Neural cell (in vitro differentiated cells): Measurements from ENCODE around the gene CENPT. TPM values are rescaled to one million over a fixed set of nuclear protein-coding genes. Genes with fewer than 3 reads are reported as not detected.

ENCODE experiments used
- H2AFZ ChIP-seq: fragments of 200-600, 300-800 bp; sonication (generic), shearing (Covaris generic); 2 replicates; pipeline ENCODE4 v1.6.0; 2014; ENCODE audit warnings: low read depth, mild to moderate bottlenecking, antibody characterized with exemption, low read length, moderate library complexity
- H3F3A ChIP-seq: fragments of 200-600 bp; shearing (Covaris generic); 2 replicates; pipeline ENCODE4 v1.6.1; 2016; ENCODE audit warnings: mild to moderate bottlenecking, moderate library complexity, mixed read lengths, antibody characterized with exemption, low read length; ENCODE audit not compliant: insufficient read depth, poor library complexity, severe bottlenecking
- H3K27ac ChIP-seq: fragments of 200-600, 300-800 bp; sonication (generic), shearing (Covaris generic); 2 replicates; pipeline ENCODE4 v1.5.1; 2014; ENCODE audit warnings: mild to moderate bottlenecking, low read length, moderate library complexity
- H3K27me3 ChIP-seq: fragments of 300-800, 200-600 bp; sonication (generic), shearing (Covaris generic); 2 replicates; pipeline ENCODE4 v1.6.0; 2014; ENCODE audit warnings: mild to moderate bottlenecking, low read depth, low read length, moderate library complexity; ENCODE audit not compliant: insufficient read depth
- H3K36me3 ChIP-seq: fragments of 300-800, 200-600 bp; sonication (generic), shearing (Covaris generic); 2 replicates; pipeline ENCODE4 v1.5.1; 2014; ENCODE audit warnings: mild to moderate bottlenecking, antibody characterized with exemption, low read length, moderate library complexity; ENCODE audit not compliant: insufficient read depth
- H3K4me2 ChIP-seq: fragments of 300-800, 200-600 bp; sonication (generic), shearing (Covaris generic); 2 replicates; pipeline ENCODE4 v1.6.0; 2014; ENCODE audit warnings: mild to moderate bottlenecking, low read length
- H3K4me3 ChIP-seq: fragments of 300-800, 200-600 bp; sonication (generic), shearing (Covaris generic); 2 replicates; pipeline ENCODE4 v1.5.1; 2014; ENCODE audit warnings: mild to moderate bottlenecking, low read length, moderate library complexity
- H3K79me2 ChIP-seq: fragments of 200-600 bp; shearing (Covaris generic); replicated peaks from 2 replicates; pipeline ENCODE4 v1.6.0; 2014; ENCODE audit warnings: mild to moderate bottlenecking, low read length, moderate library complexity; ENCODE audit not compliant: insufficient read depth
- H3K9ac ChIP-seq: fragments of 300-800, 200-600 bp; sonication (generic), shearing (Covaris generic); 2 replicates; pipeline ENCODE4 v1.6.1; 2016; ENCODE audit warnings: mild to moderate bottlenecking, low read length, mixed read lengths
- H3K9me2 ChIP-seq: fragments of 200-600 bp; shearing (Covaris generic); 2 replicates; pipeline ENCODE4 v1.6.1; 2016; ENCODE audit warnings: mild to moderate bottlenecking, low read length, mixed read lengths; ENCODE audit not compliant: insufficient read depth
- H3K9me3 ChIP-seq: fragments of 200-600, 300-800 bp; sonication (generic), shearing (Covaris generic); 2 replicates; pipeline ENCODE4 v1.6.1; 2016; ENCODE audit warnings: mild to moderate bottlenecking, mixed run types, low read length, moderate library complexity, mixed read lengths
- H4K20me1 ChIP-seq: fragments of 200-600 bp; shearing (Covaris generic); 2 replicates; pipeline ENCODE4 v1.6.1; 2016; ENCODE audit warnings: mild to moderate bottlenecking, mixed run types; ENCODE audit not compliant: insufficient read depth
- CTCF ChIP-seq: fragments of 450-650 bp; IDR thresholded peaks from 2 replicates; pipeline ENCODE4 v1.5.1; 2014; ENCODE audit warnings: antibody characterized with exemption, mild to moderate bottlenecking, moderate library complexity; ENCODE audit not compliant: poor library complexity, severe bottlenecking
- EP300 ChIP-seq: fragments of 450-650 bp; conservative IDR thresholded peaks from 2 replicates; pipeline ENCODE4 v1.6.1; 2014; ENCODE audit warnings: antibody characterized with exemption, mild to moderate bottlenecking, moderate library complexity; ENCODE audit not compliant: poor library complexity, severe bottlenecking
- EZH2 ChIP-seq: fragments of 200-600, 300-800 bp; shearing (Covaris generic), sonication (generic); IDR thresholded peaks from 2 replicates; pipeline ENCODE4 v1.6.1; 2014; ENCODE audit warnings: antibody characterized with exemption, low read length, borderline replicate concordance, mild to moderate bottlenecking; ENCODE audit not compliant: insufficient read depth, poor library complexity, severe bottlenecking
- MXI1 ChIP-seq: fragments of 450-650 bp; conservative IDR thresholded peaks from 2 replicates; pipeline ENCODE4 v1.6.1; 2014; ENCODE audit warnings: antibody characterized with exemption, mild to moderate bottlenecking; ENCODE audit not compliant: poor library complexity, severe bottlenecking
- POLR2AphosphoS5 ChIP-seq: IDR thresholded peaks from 2 replicates; pipeline ENCODE4 v1.6.1; 2012
- RAD21 ChIP-seq: fragments of 450-650 bp; conservative IDR thresholded peaks from 2 replicates; pipeline ENCODE4 v1.6.1; 2014; ENCODE audit warnings: antibody characterized with exemption, mild to moderate bottlenecking, moderate library complexity
- REST ChIP-seq: IDR thresholded peaks from 2 replicates; pipeline ENCODE4 v1.6.1; 2012; ENCODE audit warnings: borderline replicate concordance
- SMC3 ChIP-seq: fragments of 450-650 bp; conservative IDR thresholded peaks from 2 replicates; pipeline ENCODE4 v1.6.1; 2014; ENCODE audit warnings: antibody characterized with exemption, mild to moderate bottlenecking, moderate library complexity; ENCODE audit not compliant: poor library complexity
- TAF1 ChIP-seq: IDR thresholded peaks from 2 replicates; pipeline ENCODE4 v1.6.1; 2012; ENCODE audit warnings: low read depth
- polyA plus RNA-seq: library from polyadenylated mRNA; depleted of rRNA; stranded (reverse); fragments of >200 nt; gene quantifications from 2 replicates; pipeline ENCODE4 v1.2.3, GENCODE V29; 2014

Gene CENPT
- polyA plus RNA-seq, 1 donor from 2014 or later: 104 TPM

- Histone ChIP-seq H3F3A (no peaks in the 10 kb centered on the region), H3K27ac (no peak overlapping the region), H3K27me3 (no peaks in the 10 kb centered on the region), H3K4me3 (no peak overlapping the region), H4K20me1 (no peaks in the 10 kb centered on the region), H2AFZ (no peak overlapping the region), H3K79me2 (no peaks in the 10 kb centered on the region), H3K9me3 (no peaks in the 10 kb centered on the region), H3K9ac (no peak overlapping the region), H3K9me2 (no peaks in the 10 kb centered on the region), H3K36me3 (peaks cover 8% of the 10 kb centered on the region), H3K4me2 (no peak overlapping the region)
- TF ChIP-seq SMC3: no peak
- TF ChIP-seq RAD21: no peak
- TF ChIP-seq EZH2: no peak
- TF ChIP-seq MXI1: no peak
- TF ChIP-seq POLR2AphosphoS5: no peak
- TF ChIP-seq CTCF: no peak
- no peak for TF ChIP-seq TAF1
- TF ChIP-seq EP300: no peak
- TF ChIP-seq REST: no peak
Observed at GRCh38 chr16:67886387-67886786, 38.9 kb upstream of the CENPT start.

- Histone ChIP-seq H4K20me1 (no peaks in the 10 kb centered on the region), H3K27me3 (no peaks in the 10 kb centered on the region), H3F3A (no peaks in the 10 kb centered on the region), H3K9me3 (no peaks in the 10 kb centered on the region), H3K36me3 (peaks cover 8% of the 10 kb centered on the region), H3K27ac (no peak overlapping the region), H3K79me2 (no peaks in the 10 kb centered on the region), H3K4me2 (no peak overlapping the region), H2AFZ (no peak overlapping the region), H3K9me2 (no peaks in the 10 kb centered on the region), H3K4me3 (no peak overlapping the region), H3K9ac (no peak overlapping the region)
- TF ChIP-seq SMC3: no peak
- TF ChIP-seq EP300: no peak
- TF ChIP-seq RAD21: no peak
- TF ChIP-seq POLR2AphosphoS5: no peak
- no peak for TF ChIP-seq CTCF
- TF ChIP-seq MXI1: no peak
- TF ChIP-seq EZH2: no peak
- no peak for TF ChIP-seq TAF1
- no peak for TF ChIP-seq REST
Observed at GRCh38 chr16:67885976-67886375, 38.5 kb upstream of the CENPT start.
